Measurements from ENCODE around the gene TLCD1.

GRCh38 chr17:28702026-28702751 is 23.8 kb downstream of the TLCD1 start:
- TF ChIP-seq CTCF (IDR thresholded peaks at IDR 0.05; ENCODE audit: control extremely low read depth in 1 of 3, insufficient read depth in 1 of 3, low read depth in 1 of 3, low read length in 3 of 3) (no peak), TAF1 (IDR thresholded peaks at IDR 0.05; ENCODE audit: low read depth, low read length) (no peak), MAX (IDR thresholded peaks at IDR 0.05) (no peak), POLR2A (IDR thresholded peaks at IDR 0.05; ENCODE audit: control extremely low read depth in 1 of 2, low read depth in 2 of 2, low read length in 2 of 2) (peak in 1 of 2 experiments; percentile 45; a peak in 1 of 3 replicates), NANOG (IDR thresholded peaks at IDR 0.05; ENCODE audit: insufficient read depth, low read depth, low read length, poor library complexity, severe bottlenecking) (no peak), POLR2AphosphoS5 (IDR thresholded peaks at IDR 0.05; ENCODE audit: low read depth, low read length) (peak; percentile 23; the same call in 1 of the 2 replicates)
